ENCODE data around the gene VENTX. TPM values are rescaled to one million over a fixed set of nuclear protein-coding genes. Genes with fewer than 3 reads are reported as not detected.

Gene VENTX
- total RNA-seq, 1 experiment from 2014 or later = 28.0 TPM

- DNase-seq (ENCODE audit: low spot score) (no peak), ATAC-seq (no peak)
- Mint-ChIP-seq H3K9me3 (no peaks in the 10 kb centered on the region), H3K36me3 (no peaks in the 10 kb centered on the region), H3K27ac (peak overlapping the region; percentile 19; the same call in 1 of the 2 replicates), H3K4me3 (no peak overlapping the region), H3K27me3 (ENCODE audit: low read depth) (no peaks in the 10 kb centered on the region), H3K4me1 (no peaks in the 10 kb centered on the region)
- TF ChIP-seq, protein P1, sequence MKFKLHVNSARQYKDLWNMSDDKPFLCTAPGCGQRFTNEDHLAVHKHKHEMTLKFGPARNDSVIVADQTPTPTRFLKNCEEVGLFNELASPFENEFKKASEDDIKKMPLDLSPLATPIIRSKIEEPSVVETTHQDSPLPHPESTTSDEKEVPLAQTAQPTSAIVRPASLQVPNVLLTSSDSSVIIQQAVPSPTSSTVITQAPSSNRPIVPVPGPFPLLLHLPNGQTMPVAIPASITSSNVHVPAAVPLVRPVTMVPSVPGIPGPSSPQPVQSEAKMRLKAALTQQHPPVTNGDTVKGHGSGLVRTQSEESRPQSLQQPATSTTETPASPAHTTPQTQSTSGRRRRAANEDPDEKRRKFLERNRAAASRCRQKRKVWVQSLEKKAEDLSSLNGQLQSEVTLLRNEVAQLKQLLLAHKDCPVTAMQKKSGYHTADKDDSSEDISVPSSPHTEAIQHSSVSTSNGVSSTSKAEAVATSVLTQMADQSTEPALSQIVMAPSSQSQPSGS (CRISPR knock-in tag; IDR thresholded peaks at IDR 0.05; ENCODE audit: borderline replicate concordance, low read depth) = no peak
- TF ChIP-seq PRRX2 (CRISPR knock-in tag; IDR thresholded peaks at IDR 0.05) (no peak), RORB (CRISPR knock-in tag; IDR thresholded peaks at IDR 0.05) (no peak), CTCF (IDR thresholded peaks at IDR 0.05) (no peak), ZNF416 (CRISPR knock-in tag; IDR thresholded peaks at IDR 0.05) (no peak), NR3C1 (CRISPR knock-in tag; conservative IDR thresholded peaks at IDR 0.05; ENCODE audit: low read depth) (no peak), AFF4 (CRISPR knock-in tag; IDR thresholded peaks at IDR 0.05; ENCODE audit: borderline replicate concordance) (no peak), ARID4B (CRISPR knock-in tag; IDR thresholded peaks at IDR 0.05; ENCODE audit: borderline replicate concordance) (no peak)
- TF ChIP-seq, protein P2, sequence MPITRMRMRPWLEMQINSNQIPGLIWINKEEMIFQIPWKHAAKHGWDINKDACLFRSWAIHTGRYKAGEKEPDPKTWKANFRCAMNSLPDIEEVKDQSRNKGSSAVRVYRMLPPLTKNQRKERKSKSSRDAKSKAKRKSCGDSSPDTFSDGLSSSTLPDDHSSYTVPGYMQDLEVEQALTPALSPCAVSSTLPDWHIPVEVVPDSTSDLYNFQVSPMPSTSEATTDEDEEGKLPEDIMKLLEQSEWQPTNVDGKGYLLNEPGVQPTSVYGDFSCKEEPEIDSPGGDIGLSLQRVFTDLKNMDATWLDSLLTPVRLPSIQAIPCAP (CRISPR knock-in tag; IDR thresholded peaks at IDR 0.05) = no peak
- CTCF ChIA-PET = interaction anchor here (1.7 to 2.0 kb wide), 2 partner anchors 9 to 10 kb away, joined by 3 to 7 read pairs; no protein-coding TSS in a partner anchor
- POLR2A ChIA-PET = no interaction called here
Measured at GRCh38 chr10:133206356-133207040, 31.2 kb upstream of the VENTX start.

DNA sequence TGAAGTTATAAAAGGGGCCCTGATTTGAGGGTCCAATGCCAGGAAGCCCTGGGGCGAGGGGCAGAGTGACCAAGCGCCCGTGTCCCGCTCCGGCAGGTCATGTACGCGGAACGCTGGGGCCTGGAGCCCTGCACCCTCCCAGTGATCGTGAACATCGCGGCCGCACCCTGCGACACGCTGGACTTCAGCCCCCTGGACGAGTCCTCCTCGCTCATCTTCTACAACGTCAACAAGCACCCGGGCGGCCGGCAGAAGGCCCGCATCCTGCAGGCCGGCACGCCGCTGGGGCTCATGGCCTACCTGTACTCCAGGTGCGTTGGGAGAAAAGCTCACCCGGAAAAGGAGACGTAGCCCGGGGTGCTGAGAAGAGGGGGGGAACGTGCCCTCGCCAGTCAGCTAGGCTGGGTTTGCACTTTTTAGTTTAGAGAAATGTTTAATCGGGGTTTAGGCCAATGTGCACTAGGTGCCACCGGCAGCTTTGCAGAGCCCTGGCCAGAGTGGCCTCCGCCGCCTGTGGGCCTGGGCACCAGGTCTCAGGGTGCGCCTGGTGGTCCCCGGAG, 30.5 kb upstream of the VENTX start:
- Mint-ChIP-seq H3K27me3 (ENCODE audit: low read depth) (no peaks in the 10 kb centered on the region), H3K9me3 (no peaks in the 10 kb centered on the region), H3K4me3 (no peak overlapping the region), H3K27ac (peak overlapping the region; percentile 19; the same call in 1 of the 2 replicates), H3K36me3 (peaks cover 3% of the 10 kb centered on the region), H3K4me1 (no peaks in the 10 kb centered on the region)
- ChIA-PET POLR2A (no interaction called here), CTCF (interaction anchor here (1.7 to 2.0 kb wide), 2 partner anchors 10 to 11 kb away, joined by 3 to 7 read pairs; no protein-coding TSS in a partner anchor)
- no peak for DNase-seq (ENCODE audit: low spot score)
- ATAC-seq = no peak
- no peak for TF ChIP-seq JAZF1 (CRISPR knock-in tag; IDR thresholded peaks at IDR 0.05)
- TF ChIP-seq OVOL2 (CRISPR knock-in tag; IDR thresholded peaks at IDR 0.05; ENCODE audit: borderline replicate concordance) = no peak
- TF ChIP-seq ATF1 (CRISPR knock-in tag; IDR thresholded peaks at IDR 0.05) = no peak
- TF ChIP-seq, protein P3, sequence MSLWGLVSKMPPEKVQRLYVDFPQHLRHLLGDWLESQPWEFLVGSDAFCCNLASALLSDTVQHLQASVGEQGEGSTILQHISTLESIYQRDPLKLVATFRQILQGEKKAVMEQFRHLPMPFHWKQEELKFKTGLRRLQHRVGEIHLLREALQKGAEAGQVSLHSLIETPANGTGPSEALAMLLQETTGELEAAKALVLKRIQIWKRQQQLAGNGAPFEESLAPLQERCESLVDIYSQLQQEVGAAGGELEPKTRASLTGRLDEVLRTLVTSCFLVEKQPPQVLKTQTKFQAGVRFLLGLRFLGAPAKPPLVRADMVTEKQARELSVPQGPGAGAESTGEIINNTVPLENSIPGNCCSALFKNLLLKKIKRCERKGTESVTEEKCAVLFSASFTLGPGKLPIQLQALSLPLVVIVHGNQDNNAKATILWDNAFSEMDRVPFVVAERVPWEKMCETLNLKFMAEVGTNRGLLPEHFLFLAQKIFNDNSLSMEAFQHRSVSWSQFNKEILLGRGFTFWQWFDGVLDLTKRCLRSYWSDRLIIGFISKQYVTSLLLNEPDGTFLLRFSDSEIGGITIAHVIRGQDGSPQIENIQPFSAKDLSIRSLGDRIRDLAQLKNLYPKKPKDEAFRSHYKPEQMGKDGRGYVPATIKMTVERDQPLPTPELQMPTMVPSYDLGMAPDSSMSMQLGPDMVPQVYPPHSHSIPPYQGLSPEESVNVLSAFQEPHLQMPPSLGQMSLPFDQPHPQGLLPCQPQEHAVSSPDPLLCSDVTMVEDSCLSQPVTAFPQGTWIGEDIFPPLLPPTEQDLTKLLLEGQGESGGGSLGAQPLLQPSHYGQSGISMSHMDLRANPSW (CRISPR knock-in tag; conservative IDR thresholded peaks at IDR 0.05; ENCODE audit: low read depth) = no peak
- no peak for TF ChIP-seq ZNF512 (CRISPR knock-in tag; IDR thresholded peaks at IDR 0.05; ENCODE audit: borderline replicate concordance)
- TF ChIP-seq SP1 (CRISPR knock-in tag; conservative IDR thresholded peaks at IDR 0.05) = no peak
